NB4 (cell line): ENCODE measurements around the gene DIRAS1.

Source experiments
- DNase-seq: peaks from one replicate; pipeline ENCODE4 v3.0.0; 2010; ENCODE audit warnings: low read depth
- H3K4me3 ChIP-seq: one replicate; pipeline ENCODE4 v1.5.1; 2011; ENCODE audit warnings: mild to moderate bottlenecking, low read depth, low read length, moderate library complexity
- CTCF ChIP-seq: IDR thresholded peaks from one replicate; pipeline ENCODE4 v1.5.1; 2012; ENCODE audit warnings: low read depth, low read length
- MAX ChIP-seq: IDR thresholded peaks from 2 replicates; pipeline ENCODE4 v1.6.1; 2011; ENCODE audit warnings: low read depth, low read length
- MYC ChIP-seq: IDR thresholded peaks from 2 replicates; pipeline ENCODE4 v1.6.1; 2011; ENCODE audit warnings: low read depth, low read length
- POLR2A ChIP-seq: IDR thresholded peaks from 2 replicates; pipeline ENCODE4 v1.6.1; 2011; ENCODE audit warnings: mild to moderate bottlenecking; ENCODE audit not compliant: insufficient read length; ENCODE audit errors: extremely low read depth

DIRAS1 gene

GRCh38 chr19:2720777-2721569, at the start of gene DIRAS1:
Gene DIRAS1 (minus strand): TSS chr19:2721372. CDS start chr19:2717806, 3,566 bp downstream.
- TF ChIP-seq CTCF, result no peak
- TF ChIP-seq MYC, result no peak
- TF ChIP-seq MAX, result no peak
- no peak for TF ChIP-seq POLR2A
- no peak for DNase-seq
- H3K4me3 ChIP-seq, result no peak within 1 kb of the TSS

- DNase-seq, result no peak
- no peak for TF ChIP-seq CTCF
- no peak for TF ChIP-seq MYC
- no peak for TF ChIP-seq MAX
- no peak for TF ChIP-seq POLR2A
- H3K4me3 ChIP-seq, result no peak overlapping the region
Observed at GRCh38 chr19:2770055-2771013, 49.2 kb upstream of the DIRAS1 start.

GRCh38 chr19:2769218-2769617, 48.0 kb upstream of the DIRAS1 start:
- no peak for DNase-seq
- no peak overlapping the region for H3K4me3 ChIP-seq
- TF ChIP-seq CTCF (no peak), MYC (no peak), MAX (no peak), POLR2A (no peak)

GRCh38 chr19:2768365-2769132, 47.4 kb upstream of the DIRAS1 start:
- TF ChIP-seq CTCF (no peak), POLR2A (no peak), MYC (no peak), MAX (no peak)
- H3K4me3 ChIP-seq, result no peak overlapping the region
- DNase-seq, result no peak

- TF ChIP-seq POLR2A, result no peak
- no peak for TF ChIP-seq MYC
- no peak for TF ChIP-seq CTCF
- TF ChIP-seq MAX, result no peak
- H3K4me3 ChIP-seq, result no peak overlapping the region
- DNase-seq, result no peak
Observed at GRCh38 chr19:2767688-2768087, 46.5 kb upstream of the DIRAS1 start.
